HCT116 (cell line): ENCODE data around the gene CDH13. TPM values are rescaled to one million over a fixed set of nuclear protein-coding genes. Genes with fewer than 3 reads are reported as not detected.

Experiments used
- ATAC-seq: fragments of 200-7000 bp; cut with Tn5 transposase; 2 replicates; pipeline ENCODE4 v1.9.1; 2020; ENCODE audit warnings: mild to moderate bottlenecking, moderate library complexity
- BruUV-seq: library from RNA; stranded (reverse); fragments of 400-500 nt; replicated peaks from 2 replicates; lab custom pipeline; 2021; lab: Mats Ljungman, UMichigan
- CTCF ChIA-PET: fragments of 300-600 bp; sonication (Branson Sonifier 250); formaldehyde crosslinking; loops from one replicate; lab custom pipeline; 2021; ENCODE audit warnings: antibody characterized with exemption; lab: Charles Lee
- POLR2A ChIA-PET: fragments of 300-600, 350-600 bp; sonication (Branson Sonifier 250); formaldehyde crosslinking; loops from one replicate; lab custom pipeline; 2021; ENCODE audit warnings: antibody characterized with exemption; lab: Charles Lee
- RAD21 ChIA-PET, 2 experiments: fragments of 300-600 bp; sonication (Branson Sonifier 250); formaldehyde crosslinking; loops; one replicate each; lab custom pipeline; 2023; ENCODE audit warnings: low total read pairs in 2 of 2; ENCODE audit not compliant: uncharacterized antibody in 2 of 2, unreplicated experiment in 2 of 2, low non-redundant PET in 1 of 2; lab: Charles Lee
- DNase-seq: peaks from one replicate; pipeline ENCODE4 v3.0.0-alpha.2; 2010; ENCODE audit warnings: low read depth, low spot score
- H2AFZ ChIP-seq: fragments of 200-600 bp; shearing (Covaris generic), sonication (generic); 2 replicates; pipeline ENCODE4 v1.6.1; 2017; ENCODE audit warnings: low read depth, mixed run types, mixed read lengths, antibody characterized with exemption, low read length; ENCODE audit not compliant: poor library complexity, severe bottlenecking
- H3K27ac ChIP-seq: 2 replicates; pipeline ENCODE4 v1.5.1; 2012; ENCODE audit warnings: low read depth, low read length
- H3K27me3 ChIP-seq: fragments of 200-600 bp; sonication (generic); 2 replicates; pipeline ENCODE4 v1.6.1; 2016; ENCODE audit warnings: mixed run types, low read length, mixed read lengths; ENCODE audit not compliant: insufficient read depth
- H3K36me3 ChIP-seq, 2 experiments: fragments of 200-500 bp in 1 of 2; fragments of 200-600 bp in 1 of 2; sonication (Bioruptor generic) in 1 of 2; sonication (generic) in 1 of 2; 2 replicates each; pipeline versions ENCODE4 v1.5.1 to v1.6.1; 2014 to 2016; ENCODE audit warnings: low read length in 2 of 2, inconsistent platforms in 1 of 2, mixed read lengths in 1 of 2, mixed run types in 1 of 2; ENCODE audit not compliant: insufficient read depth in 2 of 2, control insufficient read depth in 1 of 2
- H3K4me1 ChIP-seq, 2 experiments: fragments of 200-600 bp in 1 of 2; sonication (generic) in 1 of 2; 2 replicates each; pipeline versions ENCODE4 v1.5.1 to v1.6.1; 2012 to 2017; ENCODE audit warnings: low read length in 2 of 2, inconsistent platforms in 1 of 2, mild to moderate bottlenecking in 1 of 2, mixed read lengths in 1 of 2, mixed run types in 1 of 2, moderate library complexity in 1 of 2; ENCODE audit not compliant: insufficient read depth in 2 of 2, control insufficient read depth in 1 of 2
- H3K4me2 ChIP-seq: fragments of 200-600 bp; sonication (generic); 2 replicates; pipeline ENCODE4 v1.6.1; 2017; ENCODE audit warnings: mixed run types, low read length, mixed read lengths
- H3K4me3 ChIP-seq, 2 experiments: fragments of 200-600 bp in 1 of 2; sonication (generic) in 1 of 2; replicated peaks in 1 of 2; 2 replicates each; pipeline ENCODE4 v1.5.1; 2011 to 2016; ENCODE audit warnings: low read length in 2 of 2, control low read depth in 1 of 2, low read depth in 1 of 2, mild to moderate bottlenecking in 1 of 2, mixed read lengths in 1 of 2, mixed run types in 1 of 2
- H3K79me2 ChIP-seq: fragments of 200-600 bp; sonication (generic); 2 replicates; pipeline ENCODE4 v1.6.1; 2017; ENCODE audit warnings: mild to moderate bottlenecking, mixed run types, low read length, moderate library complexity, mixed read lengths; ENCODE audit not compliant: insufficient read depth
- H3K9ac ChIP-seq: fragments of 200-600 bp; sonication (generic); 2 replicates; pipeline ENCODE4 v1.6.1; 2016; ENCODE audit warnings: low read length, mixed read lengths
- H3K9me2 ChIP-seq: fragments of 200-600 bp; sonication (generic), shearing (Covaris generic); 2 replicates; pipeline ENCODE4 v1.6.1; 2017; ENCODE audit warnings: mixed run types, mild to moderate bottlenecking, moderate library complexity; ENCODE audit not compliant: insufficient read depth
- H3K9me3 ChIP-seq, 2 experiments: fragments of 200-500 bp in 1 of 2; fragments of 200-600 bp in 1 of 2; sonication (Bioruptor generic) in 1 of 2; sonication (generic) in 1 of 2; 2 replicates each; pipeline ENCODE4 v1.6.1; 2014 to 2017; ENCODE audit warnings: low read length in 2 of 2, mixed read lengths in 2 of 2, inconsistent platforms in 1 of 2, low read depth in 1 of 2, mild to moderate bottlenecking in 1 of 2, mixed run types in 1 of 2, moderate library complexity in 1 of 2; ENCODE audit not compliant: control insufficient read depth in 1 of 2, insufficient read depth in 1 of 2
- H4K20me1 ChIP-seq: fragments of 200-600 bp; sonication (generic), shearing (Covaris generic); 2 replicates; pipeline ENCODE4 v1.6.1; 2017; ENCODE audit warnings: mixed run types, mild to moderate bottlenecking, moderate library complexity; ENCODE audit not compliant: insufficient read depth
- EGR1 ChIP-seq: IDR thresholded peaks from 2 replicates; pipeline ENCODE4 v1.6.1; 2012; ENCODE audit warnings: low read depth
- ELF1 ChIP-seq: IDR thresholded peaks from 2 replicates; pipeline ENCODE4 v1.6.1; 2012; ENCODE audit warnings: low read depth, borderline replicate concordance
- EZH2 ChIP-seq: fragments of 200-600 bp; sonication (generic); IDR thresholded peaks from 2 replicates; pipeline ENCODE4 v1.6.1; 2017; ENCODE audit warnings: antibody characterized with exemption, mixed run types
- EZH2phosphoT487 ChIP-seq: fragments of 200-600 bp; IDR thresholded peaks from 2 replicates; pipeline ENCODE4 v1.6.1; 2018; ENCODE audit warnings: antibody characterized with exemption, borderline replicate concordance
- POLR2AphosphoS5 ChIP-seq: IDR thresholded peaks from 2 replicates; pipeline ENCODE4 v1.6.1; 2011; ENCODE audit warnings: mild to moderate bottlenecking, low read depth, low read length, moderate library complexity
- REST ChIP-seq: IDR thresholded peaks from 2 replicates; pipeline ENCODE4 v1.6.1; 2012; ENCODE audit warnings: low read depth
- SIN3A ChIP-seq: IDR thresholded peaks from 2 replicates; pipeline ENCODE4 v1.6.1; 2012; ENCODE audit warnings: low read depth
- TCF7L2 ChIP-seq: IDR thresholded peaks from 2 replicates; pipeline ENCODE4 v1.7.0; 2011; ENCODE audit warnings: borderline replicate concordance, inconsistent platforms; ENCODE audit not compliant: insufficient read depth, insufficient read length; ENCODE audit errors: extremely low read depth
- intact Hi-C: fragments of 100-400 bp; cut with micrococcal nuclease; formaldehyde crosslinking; loops from 2 replicates; pipeline ENCODE4 v1.10.0; 2022
- total RNA-seq: library from RNA; stranded (reverse); gene quantifications from one replicate; pipeline ENCODE4 v1.2.1, GENCODE V29; 2021; ENCODE audit not compliant: unreplicated experiment

The CDH13 gene
- total RNA-seq, 1 experiment from 2014 or later = not detected

DNA sequence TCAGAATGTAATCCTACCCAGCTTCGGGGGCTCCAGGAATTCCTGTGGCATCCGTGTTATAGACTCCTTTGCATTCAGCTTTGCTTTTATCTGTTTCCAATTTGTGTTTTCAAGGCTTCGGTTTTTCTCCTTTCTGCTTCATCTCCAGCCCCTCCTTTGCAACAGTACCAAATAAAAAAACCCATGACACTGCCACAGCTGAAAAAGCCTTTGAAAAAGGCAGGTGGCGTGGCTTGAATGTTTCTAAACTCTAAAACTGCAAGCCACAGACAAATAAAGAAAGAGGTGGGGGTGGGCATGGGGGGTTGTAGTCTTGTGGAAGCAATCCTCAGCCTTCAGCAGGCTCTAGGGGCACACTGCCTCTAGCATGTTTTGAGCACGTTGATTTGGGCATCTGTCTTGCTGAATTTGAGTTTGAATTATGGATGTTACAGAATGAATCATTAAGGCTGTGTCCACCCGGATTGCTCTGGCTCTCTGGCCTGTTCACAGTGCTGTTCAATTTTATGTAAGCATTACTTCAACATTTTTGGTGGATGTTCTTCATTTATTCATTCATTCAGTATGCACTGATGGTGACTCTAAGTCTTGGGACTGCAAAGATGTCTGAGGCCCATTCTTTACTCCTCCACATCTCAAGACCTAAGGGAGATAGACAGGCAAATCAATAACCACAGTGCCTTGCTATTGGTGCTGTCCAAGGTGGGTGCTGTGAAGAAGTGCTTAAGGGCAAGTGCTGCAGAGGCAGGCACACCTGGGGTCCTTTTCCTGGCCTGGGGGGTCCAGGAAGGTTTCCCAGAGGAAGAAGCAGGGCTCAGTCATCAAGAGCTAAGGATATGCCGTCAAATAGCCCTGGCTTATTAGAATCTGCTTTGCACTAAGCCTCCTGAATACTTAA, 77.4 kb downstream of the CDH13 start:
- ATAC-seq = no peak
- H3K9me3 ChIP-seq = no peaks in the 10 kb centered on the region
- H3K36me3 ChIP-seq = no peaks in the 10 kb centered on the region
- peaks cover 54% of the 10 kb centered on the region for H3K27me3 ChIP-seq
- no peak overlapping the region for H3K9ac ChIP-seq
- RAD21 ChIA-PET = no interaction called here
- H3K4me1 ChIP-seq = no peaks in the 10 kb centered on the region
- H3K9me2 ChIP-seq = no peaks in the 10 kb centered on the region
- no peak for TF ChIP-seq EZH2
- no peak for TF ChIP-seq ELF1
- no peak for TF ChIP-seq TCF7L2
- TF ChIP-seq SIN3A = no peak
- no peak for TF ChIP-seq EZH2phosphoT487
- peak; percentile 25 for TF ChIP-seq REST
- TF ChIP-seq EGR1 = no peak
- TF ChIP-seq POLR2AphosphoS5 = no peak
- TF ChIP-seq, all 23 proteins: peak for 1
- DNase-seq = no peak
- Histone ChIP-seq H3K4me2 (no peak overlapping the region), H3K79me2 (no peaks in the 10 kb centered on the region), H2AFZ (no peak overlapping the region), H4K20me1 (no peaks in the 10 kb centered on the region), H3K27ac (no peak overlapping the region), H3K4me3 (no peak overlapping the region)
- POLR2A ChIA-PET = no interaction called here
- BruUV-seq = no TSS peak
- intact Hi-C loops = no loop called here
- CTCF ChIA-PET = no interaction called here
